OCI-M2 (cell line): ENCODE data around the gene S100A5.
"Not testable (repeated sequence)": the region's sequence is repeated elsewhere in the genome, so short reads cannot be mapped to it uniquely, and the experiment has no call there.

Experiments
- DNase-seq: peaks from one replicate; lab custom pipeline; 2025; ENCODE audit not compliant: unreplicated experiment; lab: John Stamatoyannopoulos, UW

The S100A5 gene

GRCh38 chr1:153535242-153536011, 5.3 kb downstream of the S100A5 start, which contains the start of gene S100A6:
TSS of gene S100A6 (minus strand) at chr1:153535991. CDS start at chr1:153535339, 652 bp downstream.
- no peak for DNase-seq

- DNase-seq, result no peak
These were observed 5.9 kb downstream of the S100A5 start for GRCh38 chr1:153534925-153535241.

GRCh38 chr1:153534226-153534924, 6.4 kb downstream of the S100A5 start:
- no peak for DNase-seq

- DNase-seq, result no peak
These were observed 7.0 kb downstream of the S100A5 start for GRCh38 chr1:153533689-153534201.

- DNase-seq, result no peak
These were observed 7.8 kb downstream of the S100A5 start for GRCh38 chr1:153532769-153533599.

GRCh38 chr1:153532181-153532580, 8.6 kb downstream of the S100A5 start:
- no peak for DNase-seq

GRCh38 chr1:153531638-153532037, 9.1 kb downstream of the S100A5 start:
- no peak for DNase-seq

GRCh38 chr1:153527683-153528040, 13.1 kb downstream of the S100A5 start:
- DNase-seq, result no peak

- DNase-seq, result no peak
These were observed 13.6 kb downstream of the S100A5 start for GRCh38 chr1:153527023-153527682.

- no peak for DNase-seq
These were observed 14.6 kb downstream of the S100A5 start for GRCh38 chr1:153526132-153526543.

- no peak for DNase-seq
These were observed 15.5 kb downstream of the S100A5 start for GRCh38 chr1:153525088-153525728.

- not testable (repeated sequence) for DNase-seq
These were observed 18.2 kb downstream of the S100A5 start for GRCh38 chr1:153522353-153523048.

- DNase-seq, result not testable (repeated sequence)
These were observed 18.9 kb downstream of the S100A5 start for GRCh38 chr1:153521808-153522207.

GRCh38 chr1:153520818-153521476, 19.8 kb downstream of the S100A5 start:
- DNase-seq, result no peak

- DNase-seq, result not testable (repeated sequence)
These were observed 20.5 kb downstream of the S100A5 start for GRCh38 chr1:153520137-153520691.

- no peak for DNase-seq
These were observed 21.5 kb downstream of the S100A5 start for GRCh38 chr1:153519242-153519641.

GRCh38 chr1:153515504-153516394, 25.0 kb downstream of the S100A5 start:
- no peak for DNase-seq

- no peak for DNase-seq
These were observed 27.1 kb downstream of the S100A5 start for GRCh38 chr1:153513666-153514065.
